NCI-H146 treated with DMSO at 0.1 percent for 48 hours (cell line): ENCODE results near the gene NOD1.

ENCODE experiments used
- DNase-seq: peaks from one replicate; lab custom pipeline; 2025; ENCODE audit not compliant: unreplicated experiment; lab: John Stamatoyannopoulos, UW

The NOD1 gene

DNA sequence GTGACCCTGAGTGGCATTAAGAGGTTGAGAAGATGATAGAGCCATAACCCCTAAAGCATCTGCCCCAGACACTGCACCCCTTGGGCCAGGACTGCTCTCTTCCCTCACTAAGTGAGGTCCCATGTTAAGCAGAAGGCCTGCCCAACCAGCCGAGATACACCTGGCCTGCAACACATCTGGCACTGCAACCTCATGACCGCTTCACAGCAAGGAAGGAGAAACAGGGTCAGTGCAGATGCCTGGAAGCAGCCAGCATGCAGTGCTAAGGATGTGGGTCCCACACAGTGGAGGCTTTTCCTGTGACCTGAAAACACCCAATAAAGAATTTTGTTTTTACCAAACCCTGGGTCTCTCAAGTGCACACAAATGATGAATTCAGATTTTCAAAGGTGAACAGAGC is 7.4 kb downstream of the NOD1 start:
- DNase-seq: no peak

DNA sequence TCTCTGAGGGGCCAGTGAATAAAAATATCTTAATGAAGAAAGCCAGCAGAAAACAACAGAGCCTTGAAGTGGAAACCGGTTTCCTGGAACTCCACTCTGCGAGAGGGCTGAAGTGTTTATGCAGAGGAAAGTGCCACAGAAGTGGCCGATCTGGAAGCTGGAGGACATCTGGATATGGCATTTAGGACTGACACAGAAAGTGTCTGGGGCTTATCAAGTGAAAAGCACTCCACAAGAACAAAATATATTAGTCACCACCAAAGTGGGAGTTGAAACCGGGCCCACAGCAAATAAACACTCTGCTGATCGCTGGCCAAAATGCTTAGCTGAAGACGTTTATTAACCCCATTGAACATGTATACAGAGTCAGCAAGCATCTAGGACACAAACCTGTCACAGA is 7.8 kb downstream of the NOD1 start:
- DNase-seq: no peak

DNA sequence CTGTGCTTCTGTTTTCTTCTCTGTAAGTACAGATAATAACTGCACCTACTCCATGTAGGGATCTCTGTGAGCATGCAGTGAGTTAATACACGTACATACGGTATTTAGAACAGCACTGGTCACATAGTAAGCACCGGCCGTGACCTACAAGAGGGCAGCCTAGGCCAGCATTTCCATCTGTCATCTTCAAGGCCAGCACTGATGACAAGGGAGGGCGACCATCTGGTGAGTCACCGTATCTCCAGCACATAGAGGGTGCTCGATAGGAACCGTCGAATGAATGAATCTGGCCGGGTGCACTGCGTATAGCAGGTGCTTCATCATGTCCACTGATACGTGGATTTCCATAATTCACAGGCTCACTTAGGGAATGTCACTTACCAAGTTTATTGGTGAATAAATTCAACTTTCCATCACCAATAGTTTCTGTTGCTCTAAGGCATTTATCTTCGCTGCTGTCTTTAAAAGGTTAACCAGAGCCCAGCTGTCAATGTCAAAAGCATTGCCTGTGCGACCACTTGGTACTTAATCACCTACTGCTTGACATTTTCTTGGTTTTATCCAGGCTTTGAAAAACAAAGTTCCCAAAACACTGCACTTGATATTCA is 8.3 kb downstream of the NOD1 start:
- DNase-seq: no peak

DNA sequence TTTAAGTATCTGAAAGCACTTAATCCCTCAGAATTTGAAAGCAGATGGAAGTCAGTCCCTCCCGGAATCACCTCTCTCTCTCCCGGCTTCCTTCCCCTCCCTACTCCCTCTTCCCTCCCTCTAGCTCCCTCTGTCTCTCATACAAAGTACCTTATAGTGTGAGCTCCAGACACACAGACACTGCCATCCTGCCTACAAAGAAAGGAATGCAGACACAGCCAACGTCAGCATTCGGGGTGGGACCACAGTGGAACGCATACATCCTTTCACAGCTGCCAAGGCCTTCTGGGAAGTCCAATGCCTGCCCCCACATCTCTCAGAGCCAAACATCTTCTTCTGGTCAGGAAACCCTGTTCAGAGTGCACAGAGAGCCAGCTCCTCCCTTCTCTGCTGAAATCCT is 9.3 kb downstream of the NOD1 start:
- DNase-seq: no peak

DNA sequence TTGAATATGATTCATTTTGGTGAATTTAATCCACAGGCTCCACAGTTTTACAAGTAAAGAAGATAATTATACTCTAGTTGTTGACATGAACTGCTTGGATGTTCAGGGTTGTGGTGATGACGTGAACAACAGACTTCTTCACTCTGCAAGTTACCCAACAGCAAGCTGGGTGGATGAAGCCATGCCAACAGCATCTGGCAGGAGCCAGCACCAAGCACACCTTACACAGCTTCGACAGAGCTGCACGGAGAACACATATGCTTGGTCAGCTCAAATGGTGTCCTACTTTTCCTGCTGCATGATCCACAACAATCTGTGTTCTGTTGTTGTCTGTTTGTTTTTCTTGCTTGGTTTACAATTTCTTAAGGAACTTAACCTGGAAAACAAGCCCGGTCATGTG is 9.8 kb downstream of the NOD1 start:
- no peak for DNase-seq

DNA sequence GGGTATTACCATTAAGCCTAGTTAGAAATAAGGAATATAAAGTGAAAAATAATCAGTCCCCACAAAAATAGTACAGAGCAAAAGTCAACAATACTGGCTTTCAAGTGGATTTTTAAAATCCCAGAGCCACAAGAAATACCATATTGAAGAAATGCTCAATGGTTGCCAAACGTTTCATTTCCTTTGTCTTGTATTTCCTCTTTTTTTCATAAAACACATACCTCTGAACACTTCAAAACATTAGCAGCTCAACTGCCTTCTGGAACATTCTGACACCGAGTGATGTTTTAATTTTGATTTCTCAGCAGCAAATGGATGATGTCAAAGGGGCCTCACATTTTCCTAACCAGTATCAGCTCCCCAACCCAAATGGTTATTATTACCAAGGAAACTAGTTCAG is 10.5 kb downstream of the NOD1 start:
- no peak for DNase-seq

DNA sequence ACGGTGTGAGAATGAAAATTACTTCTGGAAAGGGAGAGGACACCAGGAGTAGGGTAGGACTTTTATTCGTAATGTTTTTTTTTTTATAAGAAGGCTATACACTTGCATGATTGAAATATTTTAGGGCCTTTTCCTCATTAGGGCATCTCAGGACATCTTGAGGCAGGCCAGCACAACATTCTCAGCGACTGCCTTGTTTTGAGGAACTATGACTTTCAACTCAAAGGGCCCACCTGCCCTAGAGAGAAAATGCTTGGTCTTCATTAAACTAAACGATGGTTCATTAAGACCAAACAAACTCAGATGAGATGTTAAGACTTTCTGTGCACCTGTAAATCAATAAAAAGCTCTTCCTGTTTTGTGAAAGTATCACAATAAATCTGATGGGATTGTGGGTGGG is 11.3 kb downstream of the NOD1 start:
- DNase-seq: no peak

DNA sequence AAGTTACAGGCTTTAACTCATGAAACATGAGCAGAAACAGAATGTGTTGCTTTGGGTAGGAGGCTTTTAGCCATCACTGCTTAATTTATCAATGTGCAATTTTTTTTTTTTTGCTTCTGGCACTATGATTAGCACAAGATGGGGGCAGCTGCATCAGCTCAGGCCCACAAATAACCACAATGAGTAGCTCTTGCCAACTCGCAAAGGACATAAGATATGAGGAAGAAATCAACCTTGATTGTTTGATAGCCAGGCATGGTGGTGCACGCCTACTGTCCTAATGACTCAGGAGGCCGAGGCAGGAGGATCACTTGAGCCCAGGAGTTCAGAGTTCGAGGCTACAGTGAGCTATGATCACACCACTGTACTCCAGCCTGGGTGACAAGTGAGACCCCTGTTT is 12.3 kb downstream of the NOD1 start:
- DNase-seq: no peak

DNA sequence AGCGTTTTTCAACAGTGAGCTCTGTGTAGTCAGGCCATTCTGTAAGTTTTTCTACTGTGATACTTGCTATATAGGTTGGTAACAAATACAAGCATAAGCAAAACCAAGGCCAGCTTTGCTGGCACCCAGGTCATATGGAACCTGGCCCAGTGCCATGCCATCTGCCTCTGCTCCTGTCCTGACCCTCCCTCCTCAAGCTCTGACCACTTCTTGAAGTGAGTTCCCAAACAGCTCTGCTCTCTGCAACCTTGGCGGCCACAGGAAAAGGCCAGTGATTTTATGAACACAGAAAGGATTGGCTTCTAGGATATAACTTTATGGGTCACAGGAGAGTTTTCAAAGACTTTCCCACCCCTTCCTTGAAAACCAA is 12.8 kb downstream of the NOD1 start:
- no peak for DNase-seq

DNA sequence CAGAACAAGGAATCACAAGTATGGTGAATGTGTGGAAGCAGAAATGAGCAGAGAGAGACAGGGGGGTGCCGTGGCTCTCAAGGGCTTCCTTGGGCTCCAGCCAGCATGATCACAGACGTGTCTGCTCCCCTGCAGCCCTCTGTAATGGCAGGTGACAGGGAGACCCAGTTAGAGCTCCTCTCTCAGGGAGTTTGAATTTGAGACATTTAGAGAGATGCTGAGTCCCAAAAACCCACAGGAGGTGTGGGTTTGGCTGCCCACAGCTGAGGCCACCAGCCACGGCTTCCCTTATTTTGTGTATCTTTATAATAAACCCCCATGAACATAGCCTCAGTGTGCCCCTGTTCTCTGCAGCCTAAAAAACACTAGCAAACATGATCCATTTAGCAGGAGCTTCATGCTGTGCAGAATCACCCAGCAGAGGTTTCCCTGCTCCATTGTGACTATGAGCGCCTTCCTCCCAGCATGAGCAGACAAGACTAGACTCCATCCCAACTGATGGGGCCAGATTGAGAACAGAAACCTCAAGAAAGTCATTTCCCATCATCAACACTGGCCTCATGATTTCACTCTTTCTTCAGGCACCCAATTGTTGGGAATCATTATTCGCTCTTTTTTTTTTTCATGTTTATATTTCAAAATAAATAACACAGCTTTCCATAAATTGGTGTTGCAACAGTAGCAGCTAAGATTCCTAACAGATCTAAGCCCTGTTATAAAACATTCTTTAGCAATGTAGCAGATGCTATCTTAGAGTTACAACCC is 13.4 kb downstream of the NOD1 start:
- DNase-seq: no peak

DNA sequence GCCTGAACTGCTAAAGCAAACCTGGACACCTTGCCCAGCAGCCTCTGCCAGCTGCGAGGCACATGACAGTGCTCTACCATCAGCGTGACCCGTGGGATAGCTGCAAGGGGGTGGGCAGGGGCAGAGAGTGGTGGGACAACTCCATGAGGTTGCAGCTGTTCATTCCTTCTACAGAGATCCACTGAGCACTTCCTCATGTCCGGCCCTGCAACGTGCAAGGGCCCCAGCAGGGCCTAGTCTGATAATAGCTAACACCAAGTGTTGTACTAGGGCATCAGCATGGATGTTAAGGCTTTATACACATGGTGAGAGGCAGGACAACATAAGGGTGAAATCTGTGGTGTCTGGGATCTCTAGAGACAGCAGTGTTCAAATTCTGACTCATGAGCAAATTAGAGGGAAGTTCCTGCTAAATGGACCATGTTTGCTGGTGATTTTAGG is 14.3 kb downstream of the NOD1 start:
- DNase-seq: no peak

DNA sequence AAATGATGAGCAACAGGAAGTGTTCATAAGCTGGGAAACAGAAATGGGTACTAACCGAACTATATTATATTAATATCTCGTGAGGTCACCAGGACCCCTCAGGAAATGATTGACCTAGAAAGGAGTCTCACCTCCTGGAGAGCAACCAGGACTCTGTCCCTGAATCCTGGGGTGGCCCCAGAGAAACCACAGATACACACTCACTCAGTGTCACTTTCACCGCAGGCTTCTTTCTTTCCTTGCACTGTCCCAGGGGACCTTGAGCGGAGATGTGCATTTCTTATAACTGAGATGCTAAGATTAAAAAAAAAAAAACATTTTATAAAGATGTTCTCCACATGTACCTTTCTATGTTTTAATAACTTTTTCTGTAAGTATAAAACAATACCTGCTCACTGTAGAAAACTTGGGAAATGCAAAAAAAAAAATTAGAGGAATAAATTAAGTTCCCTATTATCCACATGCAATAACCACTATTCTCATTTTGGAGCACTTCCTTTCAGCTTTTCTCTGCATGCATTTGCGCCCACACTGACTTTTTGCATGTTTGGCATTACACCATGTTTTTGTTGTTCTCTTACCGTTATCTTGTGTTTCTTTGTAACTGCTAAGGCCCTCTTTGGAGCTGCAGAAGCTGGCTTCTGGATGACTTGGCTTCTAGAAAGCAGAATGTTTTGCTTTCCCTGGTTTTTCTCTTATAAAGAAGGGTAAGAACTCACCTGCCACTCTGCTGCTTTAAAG is 15.0 kb downstream of the NOD1 start:
- no peak for DNase-seq

DNA sequence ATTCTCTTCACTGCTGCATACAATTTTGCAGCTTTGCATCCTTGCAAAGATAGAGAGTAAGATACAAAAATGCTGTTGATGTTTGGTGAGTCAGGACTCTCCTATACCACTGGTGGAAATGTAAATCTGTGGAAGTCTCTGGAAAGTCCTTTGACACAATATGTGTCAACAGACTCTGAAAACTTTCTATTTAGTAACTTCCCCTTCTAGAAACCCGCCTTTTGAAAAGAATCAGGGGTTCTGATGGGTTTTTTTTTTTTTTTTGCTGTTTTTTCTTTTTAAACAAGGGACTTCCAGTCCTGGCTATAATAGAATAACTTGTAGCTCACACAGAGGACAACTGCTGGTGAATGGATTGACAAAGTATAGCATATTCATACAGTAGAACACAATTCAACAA is 16.4 kb downstream of the NOD1 start:
- DNase-seq: no peak

DNA sequence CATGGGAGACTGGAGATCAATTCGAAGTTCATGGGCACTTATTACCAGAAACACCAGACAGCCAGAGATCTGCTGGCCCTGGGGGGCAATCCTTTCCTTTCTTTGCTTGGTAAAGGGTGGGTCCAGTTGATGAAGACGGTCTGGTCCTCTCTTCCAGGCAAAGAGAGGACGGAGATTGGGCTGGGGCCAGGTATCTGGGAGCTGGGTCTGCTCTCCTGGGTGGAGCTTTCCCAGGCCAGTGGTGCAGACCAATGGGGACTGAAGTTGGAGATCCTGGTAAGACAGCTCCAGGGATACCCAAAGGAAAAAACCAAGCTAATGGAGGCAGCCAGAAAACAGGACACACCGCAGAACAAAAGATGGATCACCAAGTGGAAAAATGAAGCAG is 18.3 kb downstream of the NOD1 start:
- DNase-seq: no peak

DNA sequence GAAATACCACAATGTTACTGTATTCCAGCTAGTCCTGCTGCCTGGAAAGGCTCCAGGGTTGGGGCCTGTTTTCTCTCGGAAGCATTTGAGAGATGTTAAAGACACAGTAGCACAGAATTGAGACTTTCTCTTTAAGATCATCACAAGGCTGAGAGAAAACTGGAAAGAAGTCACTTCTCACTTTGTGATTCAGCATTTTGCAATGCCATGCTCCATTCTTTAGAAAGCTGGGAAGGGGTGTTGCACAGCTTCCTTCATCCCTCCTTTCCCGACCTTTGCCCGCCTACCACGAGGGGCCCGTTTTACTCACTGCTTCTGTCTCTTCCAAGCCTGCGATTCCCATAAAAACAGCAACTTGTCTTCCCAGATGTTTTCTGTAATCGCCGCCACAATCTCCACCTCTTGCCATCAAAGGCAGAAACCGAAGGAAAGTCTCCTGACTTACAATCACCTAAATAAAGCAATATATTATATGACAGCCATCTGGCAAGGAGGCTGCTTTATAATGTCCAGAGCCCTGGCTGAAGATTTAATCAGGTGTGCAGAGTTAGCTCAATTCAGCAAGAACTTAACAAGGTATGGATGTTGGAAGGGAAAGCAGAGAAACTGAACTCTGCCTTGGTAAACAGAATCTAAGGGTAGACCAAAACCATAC is 18.9 kb downstream of the NOD1 start:
- no peak for DNase-seq

DNA sequence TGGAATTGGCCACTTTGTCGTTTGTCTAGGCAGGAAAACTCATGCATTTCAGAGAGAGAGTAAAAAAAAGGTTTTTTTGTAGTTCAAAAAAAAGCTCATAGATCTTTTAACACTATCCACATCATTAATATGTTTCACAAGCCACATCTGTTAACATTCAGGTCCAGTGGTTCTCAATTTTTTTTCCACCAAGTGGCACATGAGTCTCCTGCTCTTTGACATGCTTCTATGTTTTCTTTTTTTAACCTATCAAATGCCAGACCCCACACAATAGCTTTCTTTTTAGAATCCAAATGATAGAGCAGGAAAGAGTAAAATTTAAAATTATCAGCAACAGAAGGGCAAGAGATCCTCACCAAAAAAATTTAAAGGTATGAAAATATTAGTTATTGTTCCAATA is 20.3 kb downstream of the NOD1 start:
- no peak for DNase-seq

DNA sequence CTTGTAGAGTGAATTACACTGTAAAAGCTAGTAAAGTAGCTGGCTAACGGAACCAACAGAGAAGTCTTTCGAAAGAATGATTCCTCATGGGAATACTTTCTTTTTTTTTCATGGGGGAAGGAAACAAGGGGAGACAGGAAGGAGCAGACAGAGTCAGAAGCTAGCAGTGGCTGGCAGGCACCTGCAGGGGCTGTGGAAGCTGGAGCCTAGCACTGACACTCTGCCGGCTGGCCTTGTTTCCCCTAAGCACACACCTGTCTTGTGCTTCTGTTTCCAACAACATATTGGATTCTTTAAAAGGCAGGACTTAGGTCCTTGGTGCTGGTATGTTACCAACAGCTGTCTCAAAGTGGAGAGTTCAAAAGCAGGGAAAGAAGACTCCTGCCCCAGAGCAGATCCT is 24.7 kb downstream of the NOD1 start:
- DNase-seq: no peak

DNA sequence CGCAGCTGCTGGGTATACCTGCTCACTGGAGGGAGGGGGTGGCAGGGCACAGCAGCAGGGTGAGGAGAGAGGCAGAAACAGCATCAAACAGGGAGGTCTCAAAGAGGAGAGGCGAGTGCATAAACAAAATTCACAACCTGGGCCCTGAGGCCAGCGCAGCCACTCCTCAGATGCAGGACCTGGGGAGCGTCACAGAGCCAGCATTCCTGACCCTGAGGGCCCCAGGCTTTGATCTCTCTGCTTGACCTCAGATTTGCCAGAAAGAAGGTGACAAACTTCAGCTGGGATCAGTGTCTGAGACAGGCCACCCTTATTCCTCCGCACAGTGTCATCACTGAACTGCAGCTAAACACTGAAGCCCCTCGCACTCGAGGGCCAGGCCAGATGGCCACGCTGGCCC is 25.6 kb downstream of the NOD1 start:
- DNase-seq: no peak

DNA sequence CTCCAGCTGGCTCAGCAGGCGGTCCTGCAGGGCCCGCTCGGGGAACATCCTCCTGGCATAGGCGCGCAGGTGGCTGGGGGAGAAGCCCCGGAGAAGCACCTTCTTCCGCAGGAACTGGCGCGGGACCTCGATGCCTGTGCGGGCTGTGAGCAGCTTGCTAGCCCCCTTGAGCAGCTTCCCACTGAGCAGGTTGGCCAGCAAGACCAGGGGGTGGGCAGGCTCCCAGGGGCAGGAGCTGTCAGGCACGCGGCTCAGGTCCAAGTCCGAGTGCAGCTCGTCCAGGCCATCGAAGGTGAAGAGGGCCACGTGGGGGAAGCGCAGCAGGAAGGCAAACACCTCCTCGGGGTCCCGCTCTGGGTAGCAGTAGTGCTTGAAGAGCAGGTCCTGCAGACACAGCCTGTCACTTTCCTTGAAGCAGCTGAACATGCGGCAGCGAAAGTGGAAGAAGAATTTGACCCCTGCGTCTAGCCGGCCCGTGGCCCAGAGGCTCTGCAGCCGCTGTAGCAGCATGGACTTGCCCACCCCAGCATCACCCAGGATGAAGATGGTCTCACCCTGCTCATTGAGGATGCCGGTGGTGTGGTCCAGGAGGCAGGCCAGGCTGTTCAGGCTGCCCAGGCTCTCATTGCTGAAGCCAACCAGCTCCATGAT is 26.2 kb downstream of the NOD1 start:
- DNase-seq: no peak

DNA sequence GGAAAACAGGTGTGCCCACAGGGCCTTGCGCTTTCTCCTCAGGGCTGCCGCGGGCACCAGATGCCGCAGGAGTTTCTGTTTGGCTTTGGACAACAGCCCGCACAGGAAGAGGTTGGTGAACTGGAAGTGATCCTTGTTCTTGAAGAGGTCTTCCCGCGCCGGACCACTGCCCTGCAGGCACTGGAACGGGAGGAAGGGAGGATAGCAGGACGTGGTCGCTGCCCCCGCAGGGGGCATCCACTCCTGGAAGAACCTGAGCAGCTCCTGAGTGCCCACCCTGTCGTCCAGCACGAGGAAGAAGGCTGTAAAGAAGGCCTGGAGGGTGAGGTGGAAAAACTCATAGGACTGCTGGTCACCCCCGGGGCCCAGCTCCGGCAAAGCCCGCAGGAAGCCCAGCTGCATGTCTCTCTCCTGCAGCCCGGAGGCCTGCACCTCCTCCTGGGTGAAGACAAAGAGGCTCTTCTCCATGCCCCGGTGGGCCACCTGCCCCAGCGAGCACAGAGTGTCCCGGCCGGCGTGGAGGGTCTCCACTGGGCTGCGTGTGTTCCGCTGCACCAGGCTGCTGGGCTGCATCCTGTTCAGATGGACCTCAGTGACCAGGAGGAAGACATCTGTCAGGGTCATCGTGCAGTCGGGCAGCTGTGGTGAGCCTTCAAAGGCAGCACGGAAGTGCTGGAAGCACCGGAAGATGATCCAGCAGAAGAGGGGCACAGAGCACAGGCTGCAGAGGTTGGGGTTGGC is 26.9 kb downstream of the NOD1 start:
- DNase-seq: no peak
